Tibial nerve (tissue), 4 donors: Measurements from ENCODE around the gene AHRR. TPM values are rescaled to one million over a fixed set of nuclear protein-coding genes. Genes with fewer than 3 reads are reported as not detected.
A peak's percentile ranks its signal among the peaks of the same experiment; 100 is the strongest.

Experiments
- DNase-seq, 2 donors: peaks; one replicate each; pipeline ENCODE4 v3.0.0-alpha.2; 2019; ENCODE audit warnings: low spot score in 2 of 2
- H3K27ac ChIP-seq, 4 donors: fragments of 200-600 bp; sonication (generic) in 3 of 4; one replicate each; pipeline ENCODE4 v1.5.1; 2017 to 2019; ENCODE audit warnings: mild to moderate bottlenecking in 1 of 4
- H3K27me3 ChIP-seq, 2 donors: fragments of 200-600 bp; sonication (generic) in 1 of 2; one replicate each; pipeline versions ENCODE4 v1.5.1 to v1.6.0; 2017 to 2019
- H3K36me3 ChIP-seq, 3 donors: fragments of 200-600 bp; sonication (generic); one replicate each; pipeline ENCODE4 v1.5.1; 2018 to 2019
- H3K4me1 ChIP-seq, 4 donors: fragments of 200-600 bp; sonication (generic) in 3 of 4; one replicate each; pipeline ENCODE4 v1.5.1; 2017 to 2019
- H3K4me3 ChIP-seq, 4 donors: fragments of 200-600 bp; sonication (generic) in 3 of 4; one replicate each; pipeline ENCODE4 v1.5.1; 2017 to 2019; ENCODE audit warnings: mild to moderate bottlenecking in 1 of 4, moderate library complexity in 1 of 4
- H3K9me3 ChIP-seq, 4 donors: fragments of 200-600 bp; sonication (generic) in 3 of 4; one replicate each; pipeline ENCODE4 v1.5.1; 2017 to 2019
- EP300 ChIP-seq, 2 donors: sonication (generic); formaldehyde crosslinking; IDR thresholded peaks; one replicate each; pipeline ENCODE4 v1.6.1; 2017; ENCODE audit warnings: antibody characterized with exemption in 2 of 2, mild to moderate bottlenecking in 1 of 2
- POLR2A ChIP-seq, 2 donors: fragments of 450-650 bp; IDR thresholded peaks; one replicate each; pipeline ENCODE4 v1.6.1; 2017; ENCODE audit warnings: antibody characterized with exemption in 2 of 2, mild to moderate bottlenecking in 2 of 2, moderate library complexity in 2 of 2
- WGBS, 2 donors: methylation state at CpG; one replicate each; pipeline ENCODE4 v1.1.5; 2018; 5-methylcytosine and 5-hydroxymethylcytosine counted together
- total RNA-seq, 4 donors: library from RNA; depleted of rRNA; stranded (reverse); fragments of >200 nt; gene quantifications; one replicate each; pipeline ENCODE4 v1.1.0, GENCODE V29; 2016
- TF ChIP-seq, protein P1 (sequence below), 5 experiments: fragments of 200-600 bp in 3 of 5; fragments of 450-650 bp in 2 of 5; sonication (generic) in 3 of 5; IDR thresholded peaks; one replicate each; pipeline ENCODE4 v1.5.1; 2016 to 2019; ENCODE audit warnings: antibody characterized with exemption in 5 of 5, mild to moderate bottlenecking in 3 of 5, moderate library complexity in 2 of 5

The AHRR gene
- total RNA-seq, 4 donors from 2014 or later, result 1.0 to 4.8 (median 1.2) TPM; not detected in 1

GRCh38 chr5:448061-448765 lies 126.7 kb downstream of the AHRR start:
- peak in 1 of 2 donors; percentile 48 for DNase-seq
- Histone ChIP-seq H3K36me3 (peaks cover 0 to 78% (median 34%) of the 10 kb centered on the region in 3 donors), H3K4me1 (peaks cover 0 to 22% (median 10%) of the 10 kb centered on the region in 4 donors), H3K4me3 (no peak overlapping the region), H3K9me3 (peaks cover 0 to 21% (median 7%) of the 10 kb centered on the region in 4 donors), H3K27me3 (no peaks in the 10 kb centered on the region), H3K27ac (no peak overlapping the region)
- peak in 1 of 2 donors; percentile 33 for TF ChIP-seq EP300 (IDR thresholded peaks at IDR 0.05)
- no peak for TF ChIP-seq POLR2A (IDR thresholded peaks at IDR 0.05)
- 78 to 86% methylated on average over 18 to 21 of the region's 21 CpGs for WGBS, 2 donors

DNA sequence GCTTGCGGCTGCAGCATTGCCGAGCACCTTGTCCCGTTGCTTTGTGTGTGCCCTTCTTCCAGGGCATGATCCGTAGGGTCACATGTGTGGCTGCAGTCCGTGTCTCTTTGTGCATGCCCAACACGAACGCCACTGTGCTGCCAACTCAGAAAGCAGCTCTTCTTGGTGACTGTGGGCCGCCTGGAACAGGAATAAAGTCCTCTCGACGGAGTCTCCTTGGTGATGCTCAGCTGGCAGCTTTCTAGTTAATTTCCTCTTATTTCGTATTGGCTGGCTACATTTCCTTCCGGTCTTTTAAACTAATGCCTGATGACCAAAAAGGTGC lies 127.2 kb downstream of the AHRR start:
- peaks cover 0 to 19% (median 8%) of the 10 kb centered on the region in 4 donors for H3K4me1 ChIP-seq
- TF ChIP-seq, protein P1, sequence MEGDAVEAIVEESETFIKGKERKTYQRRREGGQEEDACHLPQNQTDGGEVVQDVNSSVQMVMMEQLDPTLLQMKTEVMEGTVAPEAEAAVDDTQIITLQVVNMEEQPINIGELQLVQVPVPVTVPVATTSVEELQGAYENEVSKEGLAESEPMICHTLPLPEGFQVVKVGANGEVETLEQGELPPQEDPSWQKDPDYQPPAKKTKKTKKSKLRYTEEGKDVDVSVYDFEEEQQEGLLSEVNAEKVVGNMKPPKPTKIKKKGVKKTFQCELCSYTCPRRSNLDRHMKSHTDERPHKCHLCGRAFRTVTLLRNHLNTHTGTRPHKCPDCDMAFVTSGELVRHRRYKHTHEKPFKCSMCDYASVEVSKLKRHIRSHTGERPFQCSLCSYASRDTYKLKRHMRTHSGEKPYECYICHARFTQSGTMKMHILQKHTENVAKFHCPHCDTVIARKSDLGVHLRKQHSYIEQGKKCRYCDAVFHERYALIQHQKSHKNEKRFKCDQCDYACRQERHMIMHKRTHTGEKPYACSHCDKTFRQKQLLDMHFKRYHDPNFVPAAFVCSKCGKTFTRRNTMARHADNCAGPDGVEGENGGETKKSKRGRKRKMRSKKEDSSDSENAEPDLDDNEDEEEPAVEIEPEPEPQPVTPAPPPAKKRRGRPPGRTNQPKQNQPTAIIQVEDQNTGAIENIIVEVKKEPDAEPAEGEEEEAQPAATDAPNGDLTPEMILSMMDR (IDR thresholded peaks at IDR 0.05), result no peak
- TF ChIP-seq EP300 (IDR thresholded peaks at IDR 0.05) (no peak), POLR2A (IDR thresholded peaks at IDR 0.05) (no peak)
- H3K27me3 ChIP-seq, result no peaks in the 10 kb centered on the region
- peaks cover 0 to 21% (median 7%) of the 10 kb centered on the region in 4 donors for H3K9me3 ChIP-seq
- WGBS, 2 donors, result 87 to 89% methylated on average over 12 of the region's 12 CpGs
- no peak for DNase-seq
- peaks cover 0 to 83% (median 40%) of the 10 kb centered on the region in 3 donors for H3K36me3 ChIP-seq
- H3K4me3 ChIP-seq, result no peak overlapping the region
- no peak overlapping the region for H3K27ac ChIP-seq

DNA sequence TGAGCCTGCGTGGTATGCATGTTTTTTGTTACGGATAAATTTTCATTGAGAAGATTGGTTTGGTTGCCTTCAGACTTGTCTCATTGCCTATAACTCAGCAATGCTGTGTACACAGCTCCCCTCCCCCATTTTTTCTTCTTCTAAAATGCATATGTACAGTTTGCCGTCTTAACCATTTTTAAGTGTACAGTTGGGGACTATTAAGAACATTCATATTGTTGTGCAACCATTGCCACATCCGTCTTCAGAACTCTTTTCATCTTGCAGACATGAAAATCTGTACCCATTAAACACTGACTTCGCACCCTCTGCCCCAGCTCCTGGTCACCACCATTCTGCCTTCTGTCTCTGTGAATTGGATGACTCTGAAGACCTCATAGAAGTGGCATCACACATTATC lies 127.6 kb downstream of the AHRR start:
- WGBS, 2 donors, result 93 to 94% methylated on average over 5 of the region's 5 CpGs
- DNase-seq, result no peak
- Histone ChIP-seq H3K4me1 (peaks cover 0 to 14% (median 3%) of the 10 kb centered on the region in 4 donors), H3K27ac (no peak overlapping the region), H3K4me3 (no peak overlapping the region), H3K36me3 (peaks cover 0 to 87% (median 41%) of the 10 kb centered on the region in 3 donors), H3K27me3 (no peaks in the 10 kb centered on the region), H3K9me3 (peaks cover 0 to 21% (median 7%) of the 10 kb centered on the region in 4 donors)
- TF ChIP-seq EP300 (IDR thresholded peaks at IDR 0.05) (no peak), POLR2A (IDR thresholded peaks at IDR 0.05) (no peak)
- TF ChIP-seq, protein P1 (IDR thresholded peaks at IDR 0.05), result no peak

DNA sequence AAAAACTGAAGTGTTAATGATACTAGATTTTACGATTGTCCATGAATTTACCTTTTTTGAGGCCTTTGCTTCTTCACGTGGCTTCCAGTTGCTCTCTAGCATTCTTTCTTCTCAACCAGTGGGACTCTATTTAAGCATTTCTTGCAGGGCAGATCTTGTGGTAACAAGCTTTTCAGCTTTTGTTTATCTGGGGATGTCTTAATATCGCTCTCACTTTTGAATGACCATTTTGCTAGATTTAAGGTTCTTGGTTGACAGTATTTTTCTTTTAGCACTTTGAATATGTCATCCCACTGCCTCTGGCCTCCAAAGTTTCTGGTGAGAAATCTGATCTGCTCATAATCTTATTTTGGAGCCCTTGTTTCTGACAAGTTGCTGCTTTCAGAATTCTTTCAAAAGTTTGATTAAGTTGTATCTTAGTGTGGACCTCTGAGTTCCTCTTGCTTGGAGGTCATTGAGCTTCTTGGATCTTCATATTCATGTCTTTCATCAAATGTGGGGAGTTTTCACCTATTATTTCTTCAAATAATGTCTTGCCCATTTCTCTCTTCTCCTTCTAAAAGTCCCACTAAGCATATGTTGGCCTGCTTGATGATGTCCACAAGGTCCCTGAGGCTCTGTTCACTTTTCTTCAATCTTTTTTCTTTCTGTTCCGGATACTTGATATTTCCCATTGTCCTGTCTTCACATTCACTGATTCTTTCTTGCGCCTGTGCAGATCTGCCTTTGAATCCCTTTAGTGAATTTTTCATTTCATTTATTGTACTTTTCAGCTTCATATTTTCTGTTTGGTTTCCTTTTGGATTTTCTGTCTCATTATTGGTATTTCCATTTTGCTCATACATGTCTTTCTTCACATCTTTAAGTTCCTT lies 130.3 kb downstream of the AHRR start:
- 78 to 98% methylated on average over 5 of the region's 5 CpGs for WGBS, 2 donors
- Histone ChIP-seq H3K4me3 (no peak overlapping the region), H3K27ac (no peak overlapping the region), H3K27me3 (no peaks in the 10 kb centered on the region), H3K36me3 (peaks cover 3 to 100% (median 43%) of the 10 kb centered on the region in 3 donors), H3K4me1 (no peaks in the 10 kb centered on the region), H3K9me3 (peaks cover 0 to 21% (median 7%) of the 10 kb centered on the region in 4 donors)
- TF ChIP-seq, protein P1 (IDR thresholded peaks at IDR 0.05), result no peak
- TF ChIP-seq EP300 (IDR thresholded peaks at IDR 0.05) (no peak), POLR2A (IDR thresholded peaks at IDR 0.05) (no peak)
- no peak for DNase-seq

GRCh38 chr5:452978-453710 lies 131.6 kb downstream of the AHRR start:
- H3K9me3 ChIP-seq, result peaks cover 0 to 21% (median 7%) of the 10 kb centered on the region in 4 donors
- H3K27ac ChIP-seq, result no peak overlapping the region
- H3K36me3 ChIP-seq, result peaks cover 6 to 100% (median 41%) of the 10 kb centered on the region in 3 donors
- no peak for DNase-seq
- H3K27me3 ChIP-seq, result no peaks in the 10 kb centered on the region
- no peak for TF ChIP-seq EP300 (IDR thresholded peaks at IDR 0.05)
- TF ChIP-seq, protein P1 (IDR thresholded peaks at IDR 0.05), result no peak
- TF ChIP-seq POLR2A (IDR thresholded peaks at IDR 0.05), result no peak
- 96 to 99% methylated on average over 14 to 17 of the region's 17 CpGs for WGBS, 2 donors
- no peaks in the 10 kb centered on the region for H3K4me1 ChIP-seq
- no peak overlapping the region for H3K4me3 ChIP-seq
